Smooth muscle cell (in vitro differentiated cells): ENCODE results near the gene LSM7. TPM values are rescaled to one million over a fixed set of nuclear protein-coding genes. Genes with fewer than 3 reads are reported as not detected.

Experiments
- DNase-seq: peaks from one replicate; lab custom pipeline; 2025; ENCODE audit not compliant: unreplicated experiment; lab: John Stamatoyannopoulos, UW
- H2AFZ ChIP-seq: fragments of 200-600 bp; sonication (generic); 2 replicates; pipeline ENCODE4 v1.6.0; 2016; ENCODE audit warnings: antibody characterized with exemption, low read depth, mild to moderate bottlenecking
- H3F3A ChIP-seq: fragments of 200-600 bp; sonication (generic); 2 replicates; pipeline ENCODE4 v1.6.0; 2017; ENCODE audit warnings: antibody characterized with exemption, low read depth
- H3K27ac ChIP-seq: fragments of 200-600 bp; sonication (generic); 2 replicates; pipeline ENCODE4 v1.5.1; 2016; ENCODE audit warnings: low read depth, mild to moderate bottlenecking
- H3K27me3 ChIP-seq: fragments of 200-600 bp; sonication (generic); 2 replicates; pipeline ENCODE4 v1.6.1; 2016; ENCODE audit warnings: low read depth, mild to moderate bottlenecking
- H3K36me3 ChIP-seq: fragments of 200-600 bp; sonication (generic); 2 replicates; pipeline ENCODE4 v1.5.1; 2016; ENCODE audit warnings: low read depth
- H3K4me1 ChIP-seq: fragments of 200-600 bp; sonication (generic); 2 replicates; pipeline ENCODE4 v1.5.1; 2016; ENCODE audit warnings: low read depth
- H3K4me2 ChIP-seq: fragments of 200-600 bp; sonication (generic); 2 replicates; pipeline ENCODE4 v1.6.0; 2016; ENCODE audit warnings: mild to moderate bottlenecking
- H3K4me3 ChIP-seq: fragments of 200-600 bp; sonication (generic); 2 replicates; pipeline ENCODE4 v1.5.1; 2016; ENCODE audit warnings: mild to moderate bottlenecking
- H3K79me2 ChIP-seq: fragments of 200-600 bp; sonication (generic); 2 replicates; pipeline ENCODE4 v1.6.0; 2016; ENCODE audit warnings: low read depth, mild to moderate bottlenecking
- H3K9ac ChIP-seq: fragments of 200-600 bp; sonication (generic); 2 replicates; pipeline ENCODE4 v1.6.0; 2016; ENCODE audit warnings: low read depth
- H3K9me3 ChIP-seq: fragments of 200-600 bp; sonication (generic); replicated peaks from 2 replicates; pipeline ENCODE4 v1.5.1; 2016; ENCODE audit warnings: low read depth
- H4K20me1 ChIP-seq: fragments of 200-600 bp; sonication (generic); 2 replicates; pipeline ENCODE4 v1.6.0; 2016; ENCODE audit warnings: low read depth
- CTCF ChIP-seq: fragments of 200-600 bp; sonication (generic); IDR thresholded peaks from 2 replicates; pipeline ENCODE4 v1.5.1; 2017; ENCODE audit warnings: borderline replicate concordance, mild to moderate bottlenecking, antibody characterized with exemption; ENCODE audit not compliant: insufficient read depth, poor library complexity, severe bottlenecking
- WGBS: methylation state at CpG from one replicate; pipeline ENCODE4 v1.1.7; 2016; ENCODE audit warnings: low lambda C conversion rate; 5-methylcytosine and 5-hydroxymethylcytosine counted together
- polyA plus RNA-seq: library from polyadenylated mRNA; unstranded; fragments of >200 nt; fragmentation: Nextera tagmentation; extraction: Ambion mirVana; gene quantifications from 2 replicates; pipeline ENCODE4 v1.2.1, GENCODE V29; 2016
- total RNA-seq: library from RNA; depleted of rRNA; stranded (reverse); fragments of >200 nt; gene quantifications from 2 replicates; pipeline ENCODE4 v1.2.3, GENCODE V29; 2014

Gene LSM7
- total and polyA plus RNA-seq, 2 experiments from 2014 or later, result 161 to 164 TPM

- H3F3A ChIP-seq, result no peaks in the 10 kb centered on the region
- no peaks in the 10 kb centered on the region for H3K27me3 ChIP-seq
- DNase-seq, result no peak
- H4K20me1 ChIP-seq, result no peaks in the 10 kb centered on the region
- H3K79me2 ChIP-seq, result no peaks in the 10 kb centered on the region
- whole genome bisulfite sequencing, result 94% methylated on average over 7 of the region's 7 CpGs
- H2AFZ ChIP-seq, result no peak overlapping the region
- no peak for TF ChIP-seq CTCF
- no peak overlapping the region for H3K27ac ChIP-seq
- no peaks in the 10 kb centered on the region for H3K36me3 ChIP-seq
- H3K4me1 ChIP-seq, result no peaks in the 10 kb centered on the region
- H3K9ac ChIP-seq, result no peak overlapping the region
- no peak overlapping the region for H3K4me3 ChIP-seq
- no peaks in the 10 kb centered on the region for H3K9me3 ChIP-seq
- no peak overlapping the region for H3K4me2 ChIP-seq
These were observed 13.1 kb downstream of the LSM7 start for GRCh38 chr19:2315121-2315817.

- H3K9ac ChIP-seq, result no peak overlapping the region
- no peaks in the 10 kb centered on the region for H3F3A ChIP-seq
- H3K27me3 ChIP-seq, result peaks cover 5% of the 10 kb centered on the region
- H3K4me1 ChIP-seq, result no peaks in the 10 kb centered on the region
- no peak overlapping the region for H3K27ac ChIP-seq
- no peaks in the 10 kb centered on the region for H3K79me2 ChIP-seq
- TF ChIP-seq CTCF, result no peak
- no peaks in the 10 kb centered on the region for H3K9me3 ChIP-seq
- no peak overlapping the region for H3K4me2 ChIP-seq
- no peak overlapping the region for H3K4me3 ChIP-seq
- no peak for DNase-seq
- H4K20me1 ChIP-seq, result no peaks in the 10 kb centered on the region
- WGBS, result 75% methylated on average over 16 of the region's 28 CpGs
- no peak overlapping the region for H2AFZ ChIP-seq
- H3K36me3 ChIP-seq, result no peaks in the 10 kb centered on the region
These were observed 15.4 kb downstream of the LSM7 start for GRCh38 chr19:2312820-2313501.

- no peak for DNase-seq
- Histone ChIP-seq H3K36me3 (no peaks in the 10 kb centered on the region), H3K27ac (no peak overlapping the region), H3K4me1 (no peaks in the 10 kb centered on the region), H3K27me3 (peaks cover 16% of the 10 kb centered on the region), H3K9me3 (no peaks in the 10 kb centered on the region), H3K9ac (no peak overlapping the region), H3K79me2 (no peaks in the 10 kb centered on the region), H4K20me1 (no peaks in the 10 kb centered on the region), H3K4me3 (no peak overlapping the region), H3F3A (no peaks in the 10 kb centered on the region), H3K4me2 (no peak overlapping the region), H2AFZ (no peak overlapping the region)
- TF ChIP-seq CTCF, result no peak
- 98% methylated on average over 4 of the region's 4 CpGs for WGBS
These were observed 17.3 kb downstream of the LSM7 start for GRCh38 chr19:2311093-2311492.
